Retinal pigment epithelial cell (primary cell): ENCODE measurements around the gene DUXB.

ENCODE experiments used
- DNase-seq: peaks from one replicate; pipeline ENCODE4 v3.0.0-alpha.2; 2010; ENCODE audit warnings: low read depth
- H3K4me3 ChIP-seq: 2 replicates; pipeline ENCODE4 v1.5.1; 2011; ENCODE audit warnings: mild to moderate bottlenecking, low read length, control low read depth, moderate library complexity
- CTCF ChIP-seq: conservative IDR thresholded peaks from 2 replicates; pipeline ENCODE4 v1.5.1; 2011; ENCODE audit warnings: low read depth, low read length, control low read depth, inconsistent platforms

Gene DUXB

GRCh38 chr16:75710344-75710743 is 9.1 kb upstream of the DUXB start:
- DNase-seq = no peak
- TF ChIP-seq CTCF = no peak

GRCh38 chr16:75703306-75703705 is 2.0 kb upstream of the DUXB start:
- no peak for TF ChIP-seq CTCF
- H3K4me3 ChIP-seq = no peak overlapping the region
- no peak for DNase-seq

More at GRCh38 chr16:75710344-75710743, 9.1 kb upstream of the DUXB start:
- H3K4me3 ChIP-seq = no peak overlapping the region

- H3K4me3 ChIP-seq = no peak overlapping the region
- DNase-seq = no peak
- TF ChIP-seq CTCF = no peak
These were observed 981 bp upstream of the DUXB start for GRCh38 chr16:75702242-75702641.

- H3K4me3 ChIP-seq = no peak overlapping the region
- TF ChIP-seq CTCF = no peak
These were observed 3.7 kb downstream of the DUXB start for GRCh38 chr16:75697571-75697970.

GRCh38 chr16:75695708-75696107 is 5.6 kb downstream of the DUXB start:
- no peak for TF ChIP-seq CTCF
- no peak overlapping the region for H3K4me3 ChIP-seq
- no peak for DNase-seq

More at GRCh38 chr16:75697571-75697970, 3.7 kb downstream of the DUXB start:
- DNase-seq = no peak

GRCh38 chr16:75687361-75687760 is 13.9 kb downstream of the DUXB start:
- no peak for TF ChIP-seq CTCF
- no peak for DNase-seq
- no peak overlapping the region for H3K4me3 ChIP-seq

GRCh38 chr16:75682308-75682707 is 19.0 kb downstream of the DUXB start:
- H3K4me3 ChIP-seq = no peak overlapping the region
- no peak for TF ChIP-seq CTCF
- no peak for DNase-seq
